ENCODE measurements around the gene GLI2. TPM values are rescaled to one million over a fixed set of nuclear protein-coding genes. Genes with fewer than 3 reads are reported as not detected.

Gene GLI2
- total and polyA plus RNA-seq, 2 donors (not counting 1 experiment from before 2014, with no cell fraction given): 2.8 to 3.3 TPM

DNA sequence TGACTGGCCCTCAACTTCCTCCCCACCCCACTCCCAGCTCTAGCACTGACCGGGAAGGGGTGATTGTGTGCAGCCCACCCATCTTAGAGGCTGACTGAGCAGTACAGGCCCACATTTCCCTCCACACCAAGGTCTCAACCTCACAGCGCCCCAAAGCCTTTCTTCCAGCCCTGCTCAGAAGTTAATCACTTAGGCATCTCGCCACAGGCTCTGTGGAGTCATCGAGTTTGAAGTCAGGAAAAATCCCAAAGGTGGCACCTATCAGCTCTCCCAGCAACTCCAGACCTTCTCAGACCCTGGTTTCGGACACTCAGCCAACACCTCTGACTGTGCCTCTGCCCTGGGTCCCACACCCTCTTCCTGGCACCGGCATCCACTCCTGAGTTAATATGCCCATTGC lies 43.0 kb upstream of the GLI2 start:
- no peak overlapping the region for H3K9ac ChIP-seq (ENCODE audit: insufficient read depth, low read length)
- no peak overlapping the region for H3K4me2 ChIP-seq (ENCODE audit: extremely low read depth, insufficient read depth, low read length)
- no peaks in the 10 kb centered on the region for H3K9me3 ChIP-seq (ENCODE audit: control insufficient read depth, insufficient read depth, low read depth, low read length)
- TF ChIP-seq, protein P1, sequence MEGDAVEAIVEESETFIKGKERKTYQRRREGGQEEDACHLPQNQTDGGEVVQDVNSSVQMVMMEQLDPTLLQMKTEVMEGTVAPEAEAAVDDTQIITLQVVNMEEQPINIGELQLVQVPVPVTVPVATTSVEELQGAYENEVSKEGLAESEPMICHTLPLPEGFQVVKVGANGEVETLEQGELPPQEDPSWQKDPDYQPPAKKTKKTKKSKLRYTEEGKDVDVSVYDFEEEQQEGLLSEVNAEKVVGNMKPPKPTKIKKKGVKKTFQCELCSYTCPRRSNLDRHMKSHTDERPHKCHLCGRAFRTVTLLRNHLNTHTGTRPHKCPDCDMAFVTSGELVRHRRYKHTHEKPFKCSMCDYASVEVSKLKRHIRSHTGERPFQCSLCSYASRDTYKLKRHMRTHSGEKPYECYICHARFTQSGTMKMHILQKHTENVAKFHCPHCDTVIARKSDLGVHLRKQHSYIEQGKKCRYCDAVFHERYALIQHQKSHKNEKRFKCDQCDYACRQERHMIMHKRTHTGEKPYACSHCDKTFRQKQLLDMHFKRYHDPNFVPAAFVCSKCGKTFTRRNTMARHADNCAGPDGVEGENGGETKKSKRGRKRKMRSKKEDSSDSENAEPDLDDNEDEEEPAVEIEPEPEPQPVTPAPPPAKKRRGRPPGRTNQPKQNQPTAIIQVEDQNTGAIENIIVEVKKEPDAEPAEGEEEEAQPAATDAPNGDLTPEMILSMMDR (conservative IDR thresholded peaks at IDR 0.05 in 1 of 2, IDR thresholded peaks at IDR 0.05 in 1 of 2; ENCODE audit: low read depth in 1 of 2, low read length in 2 of 2): no peak
- TF ChIP-seq EZH2 (IDR thresholded peaks at IDR 0.05; ENCODE audit: low read length, missing control alignments): no peak
- H4K20me1 ChIP-seq (ENCODE audit: control insufficient read depth, extremely low read depth, insufficient read depth, low read length): no peaks in the 10 kb centered on the region
- no peak overlapping the region for H3K4me3 ChIP-seq (replicated peaks in 1 of 4; ENCODE audit: control extremely low read depth in 1 of 4, insufficient read depth in 1 of 4, low read depth in 3 of 4, low read length in 4 of 4)
- no peaks in the 10 kb centered on the region for H3K36me3 ChIP-seq (ENCODE audit: control insufficient read depth, insufficient read depth, low read length)
- peaks cover 2% of the 10 kb centered on the region for H3K4me1 ChIP-seq (ENCODE audit: control insufficient read depth, extremely low read depth, insufficient read depth, low read length)
- no peak overlapping the region for H3K27ac ChIP-seq (ENCODE audit: insufficient read depth, low read length)
- H3K79me2 ChIP-seq (ENCODE audit: control insufficient read depth, insufficient read depth, low read length): no peaks in the 10 kb centered on the region
- peaks cover 17% of the 10 kb centered on the region for H3K27me3 ChIP-seq (ENCODE audit: control insufficient read depth, insufficient read depth, low read length)
- H2AFZ ChIP-seq (ENCODE audit: low read length): no peak overlapping the region
- no peak for DNase-seq (ENCODE audit: low read depth in 2 of 2)

DNA sequence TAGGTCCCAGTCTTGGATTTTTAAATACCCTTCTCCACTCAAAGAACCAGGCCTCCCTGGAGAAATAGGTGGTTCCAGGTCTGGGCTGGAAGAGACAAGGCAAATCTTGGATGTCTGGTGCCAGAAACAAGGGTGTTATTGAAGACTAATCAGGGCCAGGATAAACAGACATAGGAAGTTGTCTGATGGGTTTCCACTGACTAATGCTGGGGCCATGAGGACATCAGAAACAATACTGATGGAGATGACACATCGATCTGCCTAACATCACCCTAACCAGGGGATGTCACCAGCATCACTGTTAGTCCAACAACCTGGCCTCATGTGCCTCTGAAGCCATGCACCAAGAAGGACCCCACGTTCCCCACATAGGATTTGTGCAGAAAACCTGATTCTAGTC lies 42.5 kb upstream of the GLI2 start:
- H2AFZ ChIP-seq (ENCODE audit: low read length): no peak overlapping the region

DNA sequence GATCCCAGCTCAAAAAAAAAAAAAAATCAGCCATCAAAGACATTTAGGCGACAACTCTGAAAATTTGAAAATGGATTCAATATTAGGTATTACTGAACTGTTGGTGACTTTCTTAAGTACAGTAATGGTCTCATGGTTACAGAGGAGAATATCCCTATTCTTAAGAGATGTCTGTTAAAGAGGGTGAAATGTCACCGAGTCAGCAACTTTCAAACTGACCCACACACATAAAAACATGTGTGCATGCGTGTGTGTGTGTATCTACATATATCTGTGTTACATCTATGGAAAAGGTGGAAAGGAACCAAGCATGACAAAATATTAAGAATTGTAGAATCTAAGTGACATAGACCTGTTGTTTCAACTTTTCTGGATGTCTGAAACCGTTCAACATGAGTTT lies 41.6 kb upstream of the GLI2 start:
- no peak for DNase-seq (ENCODE audit: low read depth in 2 of 2)
- no peaks in the 10 kb centered on the region for H3K79me2 ChIP-seq (ENCODE audit: control insufficient read depth, insufficient read depth, low read length)
- no peaks in the 10 kb centered on the region for H3K36me3 ChIP-seq (ENCODE audit: control insufficient read depth, insufficient read depth, low read length)
- no peak overlapping the region for H3K9ac ChIP-seq (ENCODE audit: insufficient read depth, low read length)
- no peak overlapping the region for H2AFZ ChIP-seq (ENCODE audit: low read length)
- H3K27ac ChIP-seq (ENCODE audit: insufficient read depth, low read length): no peak overlapping the region
- peaks cover 2% of the 10 kb centered on the region for H3K4me1 ChIP-seq (ENCODE audit: control insufficient read depth, extremely low read depth, insufficient read depth, low read length)
- H3K27me3 ChIP-seq (ENCODE audit: control insufficient read depth, insufficient read depth, low read length): peaks cover 13% of the 10 kb centered on the region
- H4K20me1 ChIP-seq (ENCODE audit: control insufficient read depth, extremely low read depth, insufficient read depth, low read length): no peaks in the 10 kb centered on the region
- H3K4me2 ChIP-seq (ENCODE audit: extremely low read depth, insufficient read depth, low read length): no peak overlapping the region
- H3K4me3 ChIP-seq (replicated peaks in 1 of 4; ENCODE audit: control extremely low read depth in 1 of 4, insufficient read depth in 1 of 4, low read depth in 3 of 4, low read length in 4 of 4): no peak overlapping the region
- no peaks in the 10 kb centered on the region for H3K9me3 ChIP-seq (ENCODE audit: control insufficient read depth, insufficient read depth, low read depth, low read length)
- TF ChIP-seq, protein P1 (conservative IDR thresholded peaks at IDR 0.05 in 1 of 2, IDR thresholded peaks at IDR 0.05 in 1 of 2; ENCODE audit: low read depth in 1 of 2, low read length in 2 of 2): no peak
- TF ChIP-seq EZH2 (IDR thresholded peaks at IDR 0.05; ENCODE audit: low read length, missing control alignments): no peak

More for the DNA sequence above, 42.5 kb upstream of the GLI2 start:
- Histone ChIP-seq H3K27ac (ENCODE audit: insufficient read depth, low read length) (no peak overlapping the region), H3K4me1 (ENCODE audit: control insufficient read depth, extremely low read depth, insufficient read depth, low read length) (peaks cover 2% of the 10 kb centered on the region), H3K9me3 (ENCODE audit: control insufficient read depth, insufficient read depth, low read depth, low read length) (no peaks in the 10 kb centered on the region), H3K9ac (ENCODE audit: insufficient read depth, low read length) (no peak overlapping the region), H3K79me2 (ENCODE audit: control insufficient read depth, insufficient read depth, low read length) (no peaks in the 10 kb centered on the region), H3K36me3 (ENCODE audit: control insufficient read depth, insufficient read depth, low read length) (no peaks in the 10 kb centered on the region), H4K20me1 (ENCODE audit: control insufficient read depth, extremely low read depth, insufficient read depth, low read length) (no peaks in the 10 kb centered on the region), H3K27me3 (ENCODE audit: control insufficient read depth, insufficient read depth, low read length) (peaks cover 17% of the 10 kb centered on the region), H3K4me3 (replicated peaks in 1 of 4; ENCODE audit: control extremely low read depth in 1 of 4, insufficient read depth in 1 of 4, low read depth in 3 of 4, low read length in 4 of 4) (no peak overlapping the region), H3K4me2 (ENCODE audit: extremely low read depth, insufficient read depth, low read length) (no peak overlapping the region)
- peak in 1 of 2 donors; percentile 19 for DNase-seq (ENCODE audit: low read depth in 2 of 2)
- no peak for TF ChIP-seq EZH2 (IDR thresholded peaks at IDR 0.05; ENCODE audit: low read length, missing control alignments)
- TF ChIP-seq, protein P1 (conservative IDR thresholded peaks at IDR 0.05 in 1 of 2, IDR thresholded peaks at IDR 0.05 in 1 of 2; ENCODE audit: low read depth in 1 of 2, low read length in 2 of 2): no peak

All from fibroblast of lung (primary cell).